Keratinocyte (primary cell): ENCODE data around the gene PYGM.

Experiments
- CTCF ChIP-seq, 3 experiments: IDR thresholded peaks in 1 of 3; conservative IDR thresholded peaks in 1 of 3; optimal IDR thresholded peaks in 1 of 3; 2 replicates in 2 of 3; 3 replicates in 1 of 3; pipeline versions ENCODE3 to v1.5.1; 2011; ENCODE audit warnings: low read length in 3 of 3, mild to moderate bottlenecking in 3 of 3, moderate library complexity in 2 of 3, control low read depth in 1 of 3, inconsistent platforms in 1 of 3; ENCODE audit not compliant: insufficient read depth in 2 of 3; ENCODE audit errors: extremely low read depth in 1 of 3
- EZH2 ChIP-seq: IDR thresholded peaks from one replicate; pipeline ENCODE4 v1.6.1; 2012; ENCODE audit warnings: inconsistent platforms, mild to moderate bottlenecking, low read length, moderate library complexity

DNA sequence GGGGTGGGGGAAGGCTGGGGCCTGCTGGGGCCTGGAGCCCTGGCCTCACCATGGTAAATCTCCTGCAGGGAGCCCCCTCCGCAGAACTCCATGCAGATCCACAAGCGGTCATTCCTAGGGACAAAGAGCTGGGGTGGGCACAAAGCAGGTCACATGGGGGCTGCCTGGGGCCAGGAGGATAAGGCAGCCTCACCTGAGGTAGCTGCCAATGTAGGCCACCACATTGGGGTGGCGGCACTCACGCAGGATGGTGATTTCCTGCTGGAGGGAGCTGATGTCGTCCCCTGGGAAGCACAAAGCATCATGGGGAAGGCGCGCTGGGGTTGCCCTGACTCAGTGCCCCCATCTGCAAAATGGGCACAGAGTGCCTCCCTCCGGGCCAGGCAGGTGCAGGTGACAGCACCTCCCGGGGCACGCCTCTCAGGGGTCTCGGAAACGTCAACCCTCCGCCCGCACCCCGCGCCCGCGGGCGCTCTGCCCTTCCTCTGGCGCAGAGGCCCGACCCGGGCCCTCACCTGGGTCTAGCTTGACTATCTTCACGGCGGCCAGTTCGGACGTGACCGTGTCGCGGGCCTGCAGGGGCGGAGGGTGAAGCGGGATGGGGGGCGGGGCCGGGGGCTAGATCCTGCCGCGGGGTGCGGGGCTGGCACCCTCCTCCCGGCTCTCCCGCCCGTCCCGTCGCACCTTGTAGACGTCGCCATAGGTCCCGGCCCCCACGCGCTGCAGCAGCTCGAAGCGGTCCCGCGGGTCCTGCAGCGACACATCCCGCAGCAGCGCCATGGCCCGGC, 42.8 kb upstream of the PYGM start:
- TF ChIP-seq CTCF (optimal IDR thresholded peaks at IDR 0.05 in 1 of 3, IDR thresholded peaks at IDR 0.05 in 1 of 3, conservative IDR thresholded peaks at IDR 0.05 in 1 of 3; ENCODE audit: extremely low read depth in 1 of 3, insufficient read depth in 2 of 3, low read length in 3 of 3) (no peak), EZH2 (no peak)
